Loucy (cell line): Measurements from ENCODE around the gene DBH.

Source experiments
- EZH2phosphoT487 ChIP-seq: fragments of 200-600 bp; IDR thresholded peaks from 2 replicates; pipeline ENCODE4 v1.6.1; 2018; ENCODE audit warnings: antibody characterized with exemption, mild to moderate bottlenecking, moderate library complexity, borderline replicate concordance
- TF ChIP-seq, protein P1 (sequence below): fragments of 200-600 bp; sonication (generic); conservative IDR thresholded peaks from 2 replicates; pipeline ENCODE4 v1.5.1; 2014; ENCODE audit warnings: mild to moderate bottlenecking, antibody characterized with exemption, low read length

DNA sequence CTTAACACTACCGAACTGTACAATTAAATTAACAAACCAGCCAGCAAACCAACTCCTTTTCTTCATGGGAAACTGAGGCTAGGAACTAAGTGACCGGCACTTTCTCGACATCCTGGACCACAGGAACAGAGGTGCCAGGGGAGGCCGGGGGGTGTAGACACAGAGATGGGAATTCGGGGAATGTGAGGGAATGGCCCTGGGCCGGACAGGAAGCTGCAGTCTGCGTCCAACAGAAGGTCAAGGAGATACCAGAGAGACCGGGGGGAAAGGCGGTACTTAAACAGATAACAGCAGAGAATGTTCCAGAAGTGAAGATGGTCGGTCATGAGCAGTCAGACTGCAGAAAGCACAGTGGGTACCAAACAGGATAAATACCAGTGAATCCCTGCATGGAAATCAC is 40.3 kb downstream of the DBH start:
- TF ChIP-seq, protein P1, sequence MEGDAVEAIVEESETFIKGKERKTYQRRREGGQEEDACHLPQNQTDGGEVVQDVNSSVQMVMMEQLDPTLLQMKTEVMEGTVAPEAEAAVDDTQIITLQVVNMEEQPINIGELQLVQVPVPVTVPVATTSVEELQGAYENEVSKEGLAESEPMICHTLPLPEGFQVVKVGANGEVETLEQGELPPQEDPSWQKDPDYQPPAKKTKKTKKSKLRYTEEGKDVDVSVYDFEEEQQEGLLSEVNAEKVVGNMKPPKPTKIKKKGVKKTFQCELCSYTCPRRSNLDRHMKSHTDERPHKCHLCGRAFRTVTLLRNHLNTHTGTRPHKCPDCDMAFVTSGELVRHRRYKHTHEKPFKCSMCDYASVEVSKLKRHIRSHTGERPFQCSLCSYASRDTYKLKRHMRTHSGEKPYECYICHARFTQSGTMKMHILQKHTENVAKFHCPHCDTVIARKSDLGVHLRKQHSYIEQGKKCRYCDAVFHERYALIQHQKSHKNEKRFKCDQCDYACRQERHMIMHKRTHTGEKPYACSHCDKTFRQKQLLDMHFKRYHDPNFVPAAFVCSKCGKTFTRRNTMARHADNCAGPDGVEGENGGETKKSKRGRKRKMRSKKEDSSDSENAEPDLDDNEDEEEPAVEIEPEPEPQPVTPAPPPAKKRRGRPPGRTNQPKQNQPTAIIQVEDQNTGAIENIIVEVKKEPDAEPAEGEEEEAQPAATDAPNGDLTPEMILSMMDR, result no peak
- no peak for TF ChIP-seq EZH2phosphoT487
